Fibroblast of lung (primary cell): Measurements from ENCODE around the gene CUEDC1. TPM values are rescaled to one million over a fixed set of nuclear protein-coding genes. Genes with fewer than 3 reads are reported as not detected.

ENCODE experiments used
- DNase-seq, 2 donors: peaks; one replicate each; pipeline versions ENCODE4 v3.0.0 to v3.0.0-alpha.2; 2010; ENCODE audit warnings: low read depth in 2 of 2
- H2AFZ ChIP-seq: 2 replicates; pipeline ENCODE4 v1.5.1; 2012; ENCODE audit warnings: low read length, control low read depth, inconsistent platforms
- H3K27ac ChIP-seq: 2 replicates; pipeline ENCODE4 v1.5.1; 2011; ENCODE audit warnings: low read length, control low read depth; ENCODE audit not compliant: insufficient read depth
- H3K27me3 ChIP-seq: 2 replicates; pipeline ENCODE4 v1.5.1; 2011; ENCODE audit warnings: mild to moderate bottlenecking, low read length; ENCODE audit not compliant: control insufficient read depth, insufficient read depth
- H3K36me3 ChIP-seq: 2 replicates; pipeline ENCODE4 v1.5.1; 2011; ENCODE audit warnings: low read length; ENCODE audit not compliant: control insufficient read depth, insufficient read depth
- H3K4me1 ChIP-seq: 2 replicates; pipeline ENCODE4 v1.5.1; 2011; ENCODE audit warnings: low read length; ENCODE audit not compliant: control insufficient read depth, insufficient read depth; ENCODE audit errors: extremely low read depth
- H3K4me2 ChIP-seq: 2 replicates; pipeline ENCODE4 v1.5.1; 2011; ENCODE audit warnings: low read length, control low read depth; ENCODE audit not compliant: insufficient read depth; ENCODE audit errors: extremely low read depth
- H3K4me3 ChIP-seq, 4 experiments: fragments of 200-600 bp in 1 of 4; sonication (generic) in 1 of 4; replicated peaks in 1 of 4; 2 replicates each; pipeline ENCODE4 v1.5.1; 2011 to 2016; ENCODE audit warnings: low read length in 4 of 4, low read depth in 3 of 4, mild to moderate bottlenecking in 3 of 4, control low read depth in 2 of 4, inconsistent platforms in 1 of 4, mixed read lengths in 1 of 4; ENCODE audit not compliant: insufficient read depth in 1 of 4; ENCODE audit errors: control extremely low read depth in 1 of 4
- H3K79me2 ChIP-seq: 2 replicates; pipeline ENCODE4 v1.5.1; 2012; ENCODE audit warnings: mild to moderate bottlenecking, low read length, inconsistent platforms; ENCODE audit not compliant: control insufficient read depth, insufficient read depth
- H3K9ac ChIP-seq: 2 replicates; pipeline ENCODE4 v1.5.1; 2011; ENCODE audit warnings: mild to moderate bottlenecking, low read length, control low read depth; ENCODE audit not compliant: insufficient read depth
- H3K9me3 ChIP-seq: 2 replicates; pipeline ENCODE4 v1.5.1; 2012; ENCODE audit warnings: low read depth, low read length; ENCODE audit not compliant: control insufficient read depth, insufficient read depth
- H4K20me1 ChIP-seq: 2 replicates; pipeline ENCODE4 v1.5.1; 2011; ENCODE audit warnings: low read length; ENCODE audit not compliant: control insufficient read depth, insufficient read depth; ENCODE audit errors: extremely low read depth
- EZH2 ChIP-seq: IDR thresholded peaks from 2 replicates; pipeline ENCODE4 v1.5.1; 2012; ENCODE audit warnings: low read length, control low read depth, mild to moderate bottlenecking; ENCODE audit errors: missing control alignments
- polyA plus RNA-seq, 2 donors: library from polyadenylated mRNA; depleted of rRNA in 1 of 2; stranded (reverse) in 1 of 2; unstranded in 1 of 2; fragments of >200 nt; gene quantifications; 2 replicates each; pipeline ENCODE4 v1.2.1, GENCODE V29; 2011 to 2012; ENCODE audit warnings: missing spikeins in 1 of 2
- total RNA-seq: library from RNA; depleted of rRNA; stranded (reverse); fragments of >200 nt; gene quantifications from 2 replicates; pipeline ENCODE4 v1.2.1, GENCODE V29; 2014
- TF ChIP-seq, protein P1 (sequence below), 2 donors: IDR thresholded peaks in 1 of 2; conservative IDR thresholded peaks in 1 of 2; 1 replicate in 1 of 2; 2 replicates in 1 of 2; pipeline ENCODE4 v1.5.1; 2011 to 2012; ENCODE audit warnings: low read length in 2 of 2, control low read depth in 1 of 2, inconsistent platforms in 1 of 2, low read depth in 1 of 2, mild to moderate bottlenecking in 1 of 2

CUEDC1 gene
- total and polyA plus RNA-seq, 2 donors (not counting 1 experiment from before 2014, with no cell fraction given) = 11.9 to 34.9 TPM

DNA sequence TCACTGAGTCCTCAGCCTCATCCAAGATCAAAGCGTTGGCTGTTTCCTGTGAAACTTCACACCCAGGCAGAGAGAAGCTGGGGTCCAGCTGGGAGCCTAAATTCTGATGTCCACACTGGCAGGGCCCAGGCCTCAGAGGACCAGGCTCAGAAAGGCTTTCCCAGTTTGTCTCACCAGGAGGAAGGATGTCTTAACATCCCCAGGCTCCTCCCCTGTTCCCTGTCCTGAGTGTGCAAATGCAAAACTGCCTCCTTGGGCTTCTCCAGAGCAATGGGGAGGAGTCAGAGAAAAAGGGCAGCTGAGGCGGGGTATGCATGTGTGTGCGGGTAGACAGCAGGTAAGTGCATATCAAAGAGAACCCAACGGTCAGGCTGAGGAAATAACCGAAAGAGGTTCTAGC lies 45.7 kb downstream of the CUEDC1 start:
- H3K4me1 ChIP-seq = peaks cover 6% of the 10 kb centered on the region
- no peak for DNase-seq
- H3K4me2 ChIP-seq = no peak overlapping the region
- no peak overlapping the region for H3K9ac ChIP-seq
- no peaks in the 10 kb centered on the region for H4K20me1 ChIP-seq
- H3K36me3 ChIP-seq = no peaks in the 10 kb centered on the region
- TF ChIP-seq, protein P1, sequence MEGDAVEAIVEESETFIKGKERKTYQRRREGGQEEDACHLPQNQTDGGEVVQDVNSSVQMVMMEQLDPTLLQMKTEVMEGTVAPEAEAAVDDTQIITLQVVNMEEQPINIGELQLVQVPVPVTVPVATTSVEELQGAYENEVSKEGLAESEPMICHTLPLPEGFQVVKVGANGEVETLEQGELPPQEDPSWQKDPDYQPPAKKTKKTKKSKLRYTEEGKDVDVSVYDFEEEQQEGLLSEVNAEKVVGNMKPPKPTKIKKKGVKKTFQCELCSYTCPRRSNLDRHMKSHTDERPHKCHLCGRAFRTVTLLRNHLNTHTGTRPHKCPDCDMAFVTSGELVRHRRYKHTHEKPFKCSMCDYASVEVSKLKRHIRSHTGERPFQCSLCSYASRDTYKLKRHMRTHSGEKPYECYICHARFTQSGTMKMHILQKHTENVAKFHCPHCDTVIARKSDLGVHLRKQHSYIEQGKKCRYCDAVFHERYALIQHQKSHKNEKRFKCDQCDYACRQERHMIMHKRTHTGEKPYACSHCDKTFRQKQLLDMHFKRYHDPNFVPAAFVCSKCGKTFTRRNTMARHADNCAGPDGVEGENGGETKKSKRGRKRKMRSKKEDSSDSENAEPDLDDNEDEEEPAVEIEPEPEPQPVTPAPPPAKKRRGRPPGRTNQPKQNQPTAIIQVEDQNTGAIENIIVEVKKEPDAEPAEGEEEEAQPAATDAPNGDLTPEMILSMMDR (conservative IDR thresholded peaks at IDR 0.05 in 1 of 2, IDR thresholded peaks at IDR 0.05 in 1 of 2; ENCODE audit: low read depth in 1 of 2, low read length in 2 of 2) = no peak
- no peaks in the 10 kb centered on the region for H3K27me3 ChIP-seq
- no peaks in the 10 kb centered on the region for H3K9me3 ChIP-seq
- H2AFZ ChIP-seq = no peak overlapping the region
- no peak overlapping the region for H3K27ac ChIP-seq
- H3K4me3 ChIP-seq = no peak overlapping the region
- peaks cover 6% of the 10 kb centered on the region for H3K79me2 ChIP-seq

DNA sequence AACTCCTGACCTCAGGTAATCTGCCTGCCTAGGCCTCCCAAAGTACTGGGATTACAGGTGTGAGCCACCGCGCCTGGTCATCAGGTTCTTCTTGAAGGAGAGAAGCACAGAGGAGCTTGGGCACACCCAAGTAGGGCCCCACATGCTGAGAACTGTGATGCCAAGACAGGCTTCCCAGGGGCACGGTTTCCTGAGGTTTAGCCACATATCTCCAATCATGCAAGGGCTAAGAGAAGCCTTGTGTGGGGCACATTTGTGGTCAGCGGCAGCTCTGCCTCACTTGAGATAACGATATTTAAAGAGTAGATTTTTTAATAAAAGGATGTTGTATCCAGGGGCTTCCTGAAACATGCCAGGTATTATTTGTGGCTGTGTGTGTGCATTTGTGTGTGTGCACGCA lies 46.9 kb downstream of the CUEDC1 start:
- Histone ChIP-seq H3K36me3 (no peaks in the 10 kb centered on the region), H3K27ac (no peak overlapping the region), H4K20me1 (no peaks in the 10 kb centered on the region), H3K27me3 (no peaks in the 10 kb centered on the region), H3K9ac (no peak overlapping the region), H3K4me1 (peaks cover 9% of the 10 kb centered on the region), H3K4me3 (no peak overlapping the region), H3K79me2 (peaks cover 11% of the 10 kb centered on the region), H3K9me3 (no peaks in the 10 kb centered on the region), H2AFZ (no peak overlapping the region), H3K4me2 (no peak overlapping the region)
- TF ChIP-seq, protein P1 (conservative IDR thresholded peaks at IDR 0.05 in 1 of 2, IDR thresholded peaks at IDR 0.05 in 1 of 2; ENCODE audit: low read depth in 1 of 2, low read length in 2 of 2) = no peak
- TF ChIP-seq EZH2 = no peak
- no peak for DNase-seq

DNA sequence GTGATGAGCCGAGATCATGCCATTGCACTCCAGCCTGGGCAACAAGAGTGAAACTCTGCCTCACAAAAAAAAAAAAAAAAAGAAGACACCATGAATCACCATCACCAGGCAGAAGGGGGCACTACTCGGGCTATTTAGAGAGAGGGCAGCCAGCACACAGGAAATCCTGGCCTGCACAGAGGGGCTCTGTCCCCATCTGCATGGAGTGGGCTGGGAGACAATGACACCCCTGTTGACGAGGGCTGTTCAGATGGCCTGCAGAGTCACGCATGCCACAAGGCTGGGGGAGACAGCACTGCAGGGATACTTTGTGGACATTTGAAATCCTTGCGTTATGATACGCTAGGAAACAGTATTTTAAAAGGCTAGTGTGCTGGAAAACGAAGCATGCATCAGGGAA lies 48.3 kb downstream of the CUEDC1 start:
- peaks cover 16% of the 10 kb centered on the region for H3K79me2 ChIP-seq
- TF ChIP-seq EZH2 = no peak
- TF ChIP-seq, protein P1 (conservative IDR thresholded peaks at IDR 0.05 in 1 of 2, IDR thresholded peaks at IDR 0.05 in 1 of 2; ENCODE audit: low read depth in 1 of 2, low read length in 2 of 2) = peak in 1 of 2 donors; percentile 26
- DNase-seq = no peak

More for the DNA sequence above, 48.3 kb downstream of the CUEDC1 start:
- no peak overlapping the region for H3K9ac ChIP-seq
- no peak overlapping the region for H3K27ac ChIP-seq
- H3K9me3 ChIP-seq = no peaks in the 10 kb centered on the region
- H3K36me3 ChIP-seq = no peaks in the 10 kb centered on the region
- no peaks in the 10 kb centered on the region for H4K20me1 ChIP-seq
- no peaks in the 10 kb centered on the region for H3K27me3 ChIP-seq
- H3K4me2 ChIP-seq = no peak overlapping the region
- no peak overlapping the region for H3K4me3 ChIP-seq
- peaks cover 17% of the 10 kb centered on the region for H3K4me1 ChIP-seq
- H2AFZ ChIP-seq = no peak overlapping the region
